NCI-H2107 treated with DMSO at 0.1 percent for 48 hours (cell line): ENCODE results near the gene CAST.
"Not testable (repeated sequence)": the region's sequence is repeated elsewhere in the genome, so short reads cannot be mapped to it uniquely, and the experiment has no call there.

Experiments used
- DNase-seq: peaks from one replicate; lab custom pipeline; 2025; ENCODE audit not compliant: unreplicated experiment; lab: John Stamatoyannopoulos, UW

The CAST gene, protein sequence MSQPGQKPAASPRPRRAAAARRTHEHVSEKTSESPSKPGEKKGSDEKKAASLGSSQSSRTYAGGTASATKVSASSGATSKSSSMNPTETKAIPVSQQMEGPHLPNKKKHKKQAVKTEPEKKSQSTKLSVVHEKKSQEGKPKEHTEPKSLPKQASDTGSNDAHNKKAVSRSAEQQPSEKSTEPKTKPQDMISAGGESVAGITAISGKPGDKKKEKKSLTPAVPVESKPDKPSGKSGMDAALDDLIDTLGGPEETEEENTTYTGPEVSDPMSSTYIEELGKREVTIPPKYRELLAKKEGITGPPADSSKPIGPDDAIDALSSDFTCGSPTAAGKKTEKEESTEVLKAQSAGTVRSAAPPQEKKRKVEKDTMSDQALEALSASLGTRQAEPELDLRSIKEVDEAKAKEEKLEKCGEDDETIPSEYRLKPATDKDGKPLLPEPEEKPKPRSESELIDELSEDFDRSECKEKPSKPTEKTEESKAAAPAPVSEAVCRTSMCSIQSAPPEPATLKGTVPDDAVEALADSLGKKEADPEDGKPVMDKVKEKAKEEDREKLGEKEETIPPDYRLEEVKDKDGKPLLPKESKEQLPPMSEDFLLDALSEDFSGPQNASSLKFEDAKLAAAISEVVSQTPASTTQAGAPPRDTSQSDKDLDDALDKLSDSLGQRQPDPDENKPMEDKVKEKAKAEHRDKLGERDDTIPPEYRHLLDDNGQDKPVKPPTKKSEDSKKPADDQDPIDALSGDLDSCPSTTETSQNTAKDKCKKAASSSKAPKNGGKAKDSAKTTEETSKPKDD

DNA sequence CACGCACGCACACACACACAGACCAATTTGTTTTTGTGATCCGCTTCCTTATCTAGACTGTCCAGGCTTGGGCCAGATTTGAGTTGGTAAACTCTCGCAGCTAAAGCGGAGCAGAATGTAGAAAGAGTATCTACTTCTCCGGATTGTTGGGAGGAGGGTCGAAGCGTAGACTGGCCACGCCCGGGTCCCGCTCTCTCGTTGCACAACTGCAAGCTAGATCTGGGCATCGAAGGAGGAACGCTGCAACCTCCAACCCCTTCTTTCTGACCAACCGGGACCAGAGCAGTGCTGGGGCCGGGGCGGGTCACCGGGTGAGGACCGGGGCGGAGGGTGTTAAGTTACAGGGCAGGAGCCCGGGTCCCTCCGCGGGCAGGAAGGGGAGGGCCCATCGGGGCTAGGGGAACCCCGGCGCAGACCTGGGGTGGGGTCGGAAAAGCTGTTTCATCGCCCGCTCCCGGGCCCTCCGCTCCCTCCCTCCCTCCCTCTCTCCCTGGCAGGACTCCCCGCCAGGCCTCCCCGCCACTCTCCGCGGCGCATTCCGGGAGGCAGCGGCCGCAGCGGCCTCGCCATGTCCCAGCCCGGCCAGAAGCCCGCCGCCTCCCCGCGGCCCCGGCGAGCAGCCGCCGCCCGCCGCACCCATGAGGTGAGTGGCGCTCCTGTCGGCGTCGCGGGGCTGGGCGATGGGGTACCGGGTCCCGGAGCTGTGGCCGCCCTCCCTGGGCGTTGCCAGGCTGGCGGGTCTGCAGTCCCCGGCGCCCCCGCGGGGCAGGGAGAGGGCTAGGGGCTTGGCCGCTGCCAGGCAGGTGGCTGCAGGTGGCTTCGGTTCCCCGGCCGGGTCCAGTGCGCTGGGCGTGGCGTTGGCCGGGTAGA is at the start of gene CAST:
Gene CAST, plus strand, starts transcription at position 522 of the 870 bp plus-strand sequence. Its CDS starts 47 bp downstream, at position 569.
- DNase-seq, result no peak

DNA sequence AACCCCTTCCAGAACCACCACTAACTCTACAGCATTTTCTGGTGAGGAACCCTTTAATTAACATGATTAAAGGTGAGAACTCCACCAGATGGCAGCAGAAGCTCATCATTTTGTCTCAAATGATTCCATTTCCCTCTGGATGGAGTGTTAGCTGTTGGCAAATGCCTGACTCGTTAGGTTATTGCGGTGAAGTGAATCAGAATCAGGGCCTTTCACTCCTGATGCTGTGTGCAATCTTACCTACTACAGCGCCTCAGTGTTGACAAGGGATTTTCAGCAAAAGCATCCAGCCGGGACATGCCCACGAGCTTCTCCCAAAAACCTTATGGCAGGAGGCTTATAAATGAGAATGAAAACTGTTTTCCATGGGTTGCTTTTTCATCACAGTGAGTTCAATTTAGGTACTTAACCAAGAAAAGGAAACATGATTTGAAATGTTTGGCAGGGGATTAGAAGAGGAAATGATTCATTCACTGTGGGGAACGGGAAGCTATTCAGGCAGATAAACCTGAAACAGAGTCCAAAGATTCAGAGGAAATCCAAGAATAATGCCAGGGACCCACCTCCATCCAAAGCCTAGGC is 48.0 kb upstream of the CAST start:
- peak; percentile 18 for DNase-seq

DNA sequence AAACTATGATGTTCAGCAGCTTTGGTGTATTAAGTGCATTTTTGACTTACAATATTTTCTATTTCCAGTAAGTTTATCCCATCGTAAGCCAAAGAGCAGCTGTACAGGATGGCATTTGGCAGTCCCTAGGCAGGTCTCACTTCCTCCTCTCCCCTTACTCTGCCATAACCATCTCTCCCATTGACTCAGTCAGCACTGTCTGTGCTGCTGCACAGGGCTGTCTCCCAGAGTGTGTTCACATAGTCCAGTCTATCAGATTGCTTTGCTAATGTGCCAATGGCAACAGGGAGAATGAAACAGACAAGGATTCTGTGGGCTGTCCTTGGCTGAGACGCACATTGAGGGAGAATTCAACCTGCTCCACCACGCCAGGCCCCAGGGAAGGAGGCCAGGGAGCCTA is 47.0 kb upstream of the CAST start:
- no peak for DNase-seq

DNA sequence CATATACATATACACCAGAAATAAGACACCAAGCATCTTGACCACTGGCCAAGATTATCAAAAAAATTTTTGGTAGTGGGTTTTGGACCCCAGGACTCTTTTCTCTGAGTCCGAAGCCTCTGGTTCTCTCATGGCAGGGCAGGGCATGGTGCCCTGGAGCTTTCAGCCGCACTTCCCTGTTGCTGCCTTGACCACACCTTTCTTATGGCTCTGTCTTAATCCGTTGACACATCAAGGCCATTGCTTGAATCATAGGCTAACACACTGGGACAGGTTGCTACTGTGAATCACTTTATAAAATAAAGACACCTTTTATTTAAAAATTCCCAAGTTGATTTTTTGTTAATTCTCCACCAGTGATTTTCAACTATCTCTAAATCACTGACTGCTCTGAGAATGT is 45.4 kb upstream of the CAST start:
- no peak for DNase-seq

DNA sequence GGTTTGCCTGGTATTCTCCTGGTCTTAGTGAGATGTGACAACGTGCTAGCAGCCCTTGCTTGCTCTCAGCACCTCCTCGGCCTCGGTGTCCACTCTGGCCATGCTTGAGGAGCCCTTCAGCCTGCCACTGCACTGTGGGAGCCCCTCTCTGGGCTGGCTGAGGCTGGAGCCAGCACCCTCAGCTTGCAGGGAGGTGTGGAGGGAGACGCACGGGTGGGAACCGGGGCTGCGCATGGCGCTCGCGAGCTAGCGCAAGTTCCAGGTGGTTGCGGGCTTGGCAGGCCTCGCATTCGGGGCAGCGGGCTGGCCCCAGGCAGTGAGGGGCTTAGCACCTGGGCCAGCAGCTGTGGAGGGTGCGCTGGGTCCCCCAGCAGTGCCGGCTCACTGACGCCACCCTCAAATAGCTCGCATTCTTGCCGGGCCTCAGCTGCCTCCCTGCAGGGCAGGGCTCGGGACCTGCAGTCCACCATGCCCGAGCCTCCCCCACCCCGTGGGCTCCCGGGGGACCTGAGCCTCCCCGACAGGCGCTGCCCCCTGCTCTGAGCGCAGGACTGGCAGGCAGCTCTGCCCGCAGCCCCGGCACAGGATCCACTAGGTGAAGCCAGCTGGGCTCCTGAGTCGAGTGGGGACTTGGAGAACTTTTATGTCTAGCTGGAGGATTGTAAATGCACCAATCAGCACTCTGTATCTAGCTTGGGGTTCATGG is 43.7 kb upstream of the CAST start:
- not testable (repeated sequence) for DNase-seq

DNA sequence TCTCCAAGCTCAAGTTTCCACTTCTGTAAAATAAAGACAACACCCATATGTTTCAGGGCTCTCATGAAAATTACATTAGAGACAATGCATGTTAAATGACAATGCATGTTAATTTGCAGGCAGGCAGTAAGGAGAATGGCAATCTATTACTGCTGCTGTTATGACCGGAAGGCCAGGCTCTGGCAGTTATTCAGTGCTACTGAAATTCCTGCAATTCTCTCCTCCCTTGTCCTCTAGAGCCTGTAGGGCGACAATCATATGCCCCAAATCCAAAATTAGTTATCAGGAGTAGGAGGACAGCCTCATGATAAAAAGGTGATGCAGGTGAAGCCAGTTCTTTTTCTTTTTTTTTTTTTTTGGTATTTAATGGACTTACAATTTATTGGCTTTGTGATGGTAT is 42.2 kb upstream of the CAST start:
- DNase-seq, result no peak

DNA sequence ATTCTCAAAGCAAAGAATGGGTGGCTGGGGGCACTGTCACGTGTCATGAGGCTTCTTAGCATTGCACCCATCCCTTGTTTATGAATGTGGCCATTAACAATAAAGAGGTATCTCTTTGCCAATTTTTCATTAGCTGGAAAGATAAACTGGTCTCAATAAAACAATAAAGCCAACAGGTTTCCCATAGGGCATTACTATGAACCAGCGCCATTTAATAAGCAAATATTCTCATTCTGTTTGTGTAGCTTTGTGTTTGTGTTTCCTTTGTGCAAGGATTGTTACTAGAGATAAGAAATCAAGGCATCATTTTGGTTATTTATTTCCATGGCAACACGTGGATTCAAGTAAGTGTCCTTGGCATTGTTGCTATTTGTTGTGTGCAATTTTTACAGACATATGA is 37.6 kb upstream of the CAST start:
- DNase-seq, result no peak

DNA sequence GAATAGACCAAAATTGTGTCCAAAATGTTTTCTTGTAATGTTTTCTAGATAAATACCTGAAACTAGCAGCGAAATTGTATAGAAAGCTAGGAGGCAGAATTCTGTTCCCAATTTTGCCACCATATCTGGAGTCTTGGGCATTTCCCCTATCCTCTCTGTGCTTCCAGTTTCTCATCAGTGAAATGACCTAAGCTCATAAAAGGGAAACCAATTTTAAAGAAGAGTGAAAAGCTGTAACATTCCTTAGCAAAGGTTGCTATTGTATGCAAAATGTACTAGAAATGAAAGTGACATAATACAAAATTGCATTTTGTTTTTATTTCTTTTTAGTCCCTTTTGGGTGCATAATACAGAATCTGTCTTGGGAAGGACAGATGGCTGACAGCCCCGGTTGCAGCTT is 36.8 kb upstream of the CAST start:
- DNase-seq, result no peak

DNA sequence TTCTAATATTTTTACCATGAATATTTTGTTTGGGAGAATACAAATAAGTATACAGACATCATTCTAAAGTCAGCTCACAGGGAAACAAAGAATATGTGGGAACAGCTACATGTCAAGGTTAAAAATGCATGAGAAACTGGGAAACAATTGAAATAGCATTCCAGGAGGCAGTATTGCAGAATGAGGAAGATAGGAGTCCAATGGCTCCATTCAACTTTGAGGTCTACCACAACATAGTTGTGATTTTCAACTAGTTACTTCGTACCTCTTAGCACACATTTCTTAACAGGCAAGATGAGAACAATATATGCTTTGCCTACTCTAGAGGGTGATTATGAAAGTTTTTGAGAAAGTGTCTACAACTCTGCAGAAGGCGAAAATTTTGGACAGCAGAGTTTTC is 35.2 kb upstream of the CAST start:
- no peak for DNase-seq

DNA sequence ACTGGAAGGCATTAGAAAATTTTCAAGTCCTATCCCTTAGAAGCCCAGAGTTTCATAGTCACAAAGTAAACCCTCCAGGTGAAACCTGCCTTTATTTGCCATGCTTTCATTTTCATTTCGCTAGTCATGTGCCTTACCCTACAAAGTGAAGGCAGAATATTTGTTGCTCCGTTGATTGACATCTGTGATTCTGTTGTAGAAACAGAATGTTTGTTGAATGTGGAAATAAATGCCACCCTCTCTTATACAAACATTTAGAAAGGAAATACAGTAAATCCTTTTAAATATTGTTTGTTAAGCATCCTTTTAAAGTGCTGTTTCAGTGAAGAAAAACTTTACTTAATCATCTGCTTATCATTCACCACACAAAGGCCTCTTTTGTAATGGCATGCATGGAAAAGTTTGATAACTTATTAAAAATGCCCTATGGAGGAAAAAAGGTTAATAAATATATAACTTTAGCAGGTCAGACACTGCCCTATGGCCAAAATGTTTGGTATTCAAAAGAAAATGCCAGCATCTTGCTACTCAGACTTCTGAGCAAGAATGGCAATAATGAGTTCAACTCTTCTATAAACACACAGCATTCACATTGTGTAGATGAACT is 34.3 kb upstream of the CAST start:
- DNase-seq, result no peak

DNA sequence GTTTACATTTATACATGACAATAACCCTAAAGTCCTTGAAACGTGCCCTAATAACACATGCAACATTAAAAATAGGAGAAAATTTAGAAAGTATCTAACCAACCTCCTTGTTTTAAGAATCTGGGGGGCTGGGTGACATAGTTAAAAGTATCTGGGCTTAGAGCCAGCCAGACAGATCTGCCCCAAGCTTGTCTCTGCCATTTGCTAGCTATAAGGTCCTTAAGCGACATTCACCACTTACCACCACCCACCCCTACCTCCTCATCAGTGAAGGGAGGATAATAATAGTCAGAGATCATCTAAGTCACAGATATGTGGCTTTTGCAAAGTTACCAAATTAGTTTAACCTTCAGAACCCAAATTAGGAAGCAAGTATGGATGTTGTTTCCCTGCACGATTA is 33.8 kb upstream of the CAST start:
- no peak for DNase-seq

DNA sequence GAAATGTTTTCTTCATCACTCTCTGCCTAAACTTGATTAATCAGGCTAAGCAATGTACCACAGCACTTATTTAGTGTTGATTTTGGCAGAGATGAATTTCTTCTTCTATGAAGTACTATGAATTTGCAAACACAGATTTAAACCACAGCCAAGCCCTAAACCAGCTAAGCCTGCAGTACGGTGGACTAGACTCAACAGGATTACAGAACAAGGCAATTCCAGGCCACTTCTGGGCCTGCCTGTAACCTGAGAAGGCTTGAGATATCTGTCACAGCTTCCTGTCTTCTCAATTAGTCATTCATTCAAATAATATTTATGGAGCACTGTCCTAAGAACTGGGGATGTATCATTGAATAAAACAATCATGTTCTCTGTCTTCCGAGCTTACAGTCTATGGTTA is 32.4 kb upstream of the CAST start:
- DNase-seq, result peak; percentile 38

DNA sequence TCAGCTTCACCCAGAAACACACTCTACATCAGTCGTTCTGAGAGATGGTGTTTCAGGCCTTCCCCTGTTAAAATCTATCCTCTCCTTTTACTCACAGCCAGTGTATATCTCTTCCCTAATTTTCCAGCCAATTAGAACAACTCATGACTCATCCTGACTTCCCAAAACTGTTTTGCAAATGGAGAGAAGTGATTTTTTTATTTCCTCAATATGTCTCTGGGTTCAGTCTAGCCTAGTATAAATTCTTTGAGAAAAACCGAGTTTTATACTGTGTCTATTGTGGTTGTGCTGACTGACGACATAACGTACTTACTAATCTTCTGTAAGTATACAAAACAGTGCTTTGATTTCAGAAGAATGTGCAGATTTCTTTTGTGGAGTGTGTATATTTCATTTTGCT is 28.4 kb upstream of the CAST start:
- no peak for DNase-seq

DNA sequence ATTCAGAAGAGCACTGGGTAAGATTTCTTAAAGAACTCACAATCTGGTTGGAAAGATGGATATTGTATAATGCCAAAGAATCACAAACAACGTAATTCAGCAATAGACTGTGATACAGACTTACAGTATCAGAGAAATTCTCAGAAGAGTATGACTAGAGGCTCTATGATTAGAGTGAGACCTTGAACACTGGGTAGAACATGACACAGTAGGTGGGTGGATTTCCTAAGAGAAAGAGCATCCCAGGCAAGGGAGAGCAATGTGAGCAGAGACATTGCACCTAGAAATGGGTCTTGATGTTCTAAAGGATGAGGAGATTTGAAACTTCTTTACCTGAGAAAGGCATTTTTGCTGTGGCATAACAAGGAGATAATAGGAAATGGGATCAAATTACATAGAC is 27.3 kb upstream of the CAST start:
- no peak for DNase-seq

DNA sequence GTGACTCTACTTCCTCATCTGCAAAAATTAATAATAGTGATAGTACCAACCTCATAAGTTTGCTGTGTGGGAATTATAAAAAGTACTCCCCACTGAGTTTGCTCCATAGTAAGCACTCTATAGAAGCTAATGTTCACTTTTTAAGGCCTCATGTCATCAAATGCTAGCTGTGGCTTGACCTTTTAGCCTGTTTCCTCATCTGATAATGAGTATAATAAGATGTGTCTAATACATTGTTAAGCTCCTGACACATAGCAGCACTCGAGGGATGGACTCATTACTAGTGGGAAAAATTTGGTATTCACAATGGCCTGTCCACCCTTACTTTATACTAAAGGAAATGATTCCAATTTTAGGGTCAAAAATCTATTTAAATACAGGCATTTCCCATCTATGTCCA is 26.1 kb upstream of the CAST start:
- DNase-seq, result no peak

DNA sequence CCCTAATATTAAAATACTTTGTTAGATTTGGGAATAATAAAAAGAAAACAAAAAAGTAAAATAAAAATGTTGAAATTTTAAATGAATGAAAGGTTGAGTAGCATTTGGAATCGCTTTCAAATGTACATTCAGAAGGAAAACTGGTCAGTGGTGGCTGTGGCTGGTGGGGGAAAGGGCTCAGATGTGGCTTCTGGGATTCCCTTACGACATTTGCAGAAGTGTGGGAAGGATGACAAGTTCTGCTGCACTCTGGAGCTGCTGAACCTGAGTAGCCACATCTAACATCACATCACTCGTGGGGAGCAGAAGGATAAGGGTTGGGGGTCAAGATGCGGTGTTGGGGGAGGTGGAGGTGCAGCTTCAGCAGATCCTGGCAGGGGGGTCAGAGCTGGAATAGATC is 25.6 kb upstream of the CAST start:
- DNase-seq, result no peak

DNA sequence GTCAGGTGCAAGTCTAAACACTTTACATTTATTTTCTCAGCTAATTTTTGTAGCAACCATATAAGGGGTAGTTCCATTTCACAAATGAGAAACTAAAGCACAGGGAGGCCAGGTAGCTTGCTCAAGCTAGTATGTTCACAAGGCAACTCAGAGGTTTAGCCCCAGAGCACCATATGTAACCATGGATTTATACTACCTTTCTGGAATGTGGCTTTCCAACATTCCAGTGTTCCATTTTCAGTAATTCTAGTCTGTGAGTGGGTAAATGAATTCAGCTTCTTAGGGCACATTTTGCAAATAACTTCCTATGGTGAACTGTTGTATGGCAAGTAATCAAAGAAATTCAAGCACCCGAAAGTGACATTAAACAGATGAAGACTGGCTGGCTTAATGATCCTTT is 25.0 kb upstream of the CAST start:
- DNase-seq, result no peak

DNA sequence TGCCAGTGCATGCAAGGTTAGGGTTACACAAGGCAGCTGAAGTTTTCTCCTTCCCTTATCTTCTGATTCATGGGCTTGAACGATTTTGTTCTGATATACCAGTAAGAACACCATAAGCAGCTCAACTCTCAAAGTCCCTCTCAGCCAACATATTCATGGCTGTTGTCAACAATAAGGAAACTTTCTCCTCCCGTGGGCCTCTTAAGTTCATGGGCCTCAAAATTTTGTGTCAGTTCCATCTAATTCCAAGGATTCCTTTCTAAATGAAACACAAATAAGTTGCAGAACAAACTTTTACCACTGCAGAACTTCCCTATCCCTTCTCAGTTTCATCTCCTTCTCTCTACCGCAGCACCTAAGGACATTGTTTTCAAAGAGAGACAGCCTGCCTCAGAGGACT is 23.6 kb upstream of the CAST start:
- no peak for DNase-seq

DNA sequence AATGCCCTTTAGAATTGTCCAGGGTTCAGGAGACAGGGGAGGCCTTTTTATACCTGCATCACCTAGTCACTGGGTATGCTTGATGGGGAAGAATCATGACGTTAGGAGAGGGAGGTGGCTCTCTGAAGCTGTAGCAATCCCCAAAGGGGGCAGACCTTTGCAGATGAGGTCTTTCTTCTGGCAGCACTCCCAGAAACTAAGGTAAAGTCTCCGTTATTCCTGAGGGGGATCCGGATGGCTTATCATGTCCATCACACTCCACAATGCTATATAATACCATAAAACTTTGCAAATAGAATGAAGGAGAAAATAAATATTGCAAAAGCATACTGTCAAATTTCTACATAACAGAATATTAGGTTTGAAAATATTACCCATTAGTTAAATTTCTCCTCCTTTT is 21.5 kb upstream of the CAST start:
- no peak for DNase-seq
